Measurements from ENCODE around the gene USP9X. TPM values are rescaled to one million over a fixed set of nuclear protein-coding genes. Genes with fewer than 3 reads are reported as not detected.

USP9X gene
- total and polyA plus RNA-seq, 10 donors = 8.0 to 116 (median 87.5) TPM

DNA sequence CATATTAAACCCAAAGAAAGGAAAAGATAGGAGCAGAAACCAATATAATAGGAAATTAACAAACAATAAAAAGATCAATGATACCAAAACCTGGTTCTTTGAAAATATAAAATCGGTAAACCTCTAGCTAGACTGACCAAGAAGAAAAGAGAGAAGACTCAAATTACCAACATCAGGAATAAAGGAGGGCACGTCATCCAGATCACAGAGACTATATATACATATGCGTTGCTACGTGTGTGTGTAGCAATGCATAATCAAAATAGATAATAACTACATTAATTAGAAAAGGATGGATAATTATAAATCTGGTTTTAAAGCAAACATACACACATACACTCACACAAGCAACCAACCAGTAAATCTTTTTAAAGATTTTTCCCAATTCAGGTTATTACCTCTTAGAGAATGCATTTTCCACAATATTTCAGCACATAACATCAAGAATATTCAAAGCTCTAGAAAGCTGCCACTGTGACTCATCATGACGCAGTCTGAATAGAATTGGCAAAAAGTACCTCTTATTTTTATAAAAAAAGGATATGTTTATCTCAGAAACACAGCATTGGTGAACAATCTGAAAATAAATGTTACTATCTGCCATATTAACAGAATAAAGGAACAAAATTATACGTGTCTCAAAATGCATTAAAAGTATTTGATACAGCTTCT, 41.4 kb upstream of the USP9X start:
- TF ChIP-seq POLR2A (IDR thresholded peaks at IDR 0.05) = no peak
- no peak for TF ChIP-seq POLR2AphosphoS5 (IDR thresholded peaks at IDR 0.05)
- TF ChIP-seq, protein P1, sequence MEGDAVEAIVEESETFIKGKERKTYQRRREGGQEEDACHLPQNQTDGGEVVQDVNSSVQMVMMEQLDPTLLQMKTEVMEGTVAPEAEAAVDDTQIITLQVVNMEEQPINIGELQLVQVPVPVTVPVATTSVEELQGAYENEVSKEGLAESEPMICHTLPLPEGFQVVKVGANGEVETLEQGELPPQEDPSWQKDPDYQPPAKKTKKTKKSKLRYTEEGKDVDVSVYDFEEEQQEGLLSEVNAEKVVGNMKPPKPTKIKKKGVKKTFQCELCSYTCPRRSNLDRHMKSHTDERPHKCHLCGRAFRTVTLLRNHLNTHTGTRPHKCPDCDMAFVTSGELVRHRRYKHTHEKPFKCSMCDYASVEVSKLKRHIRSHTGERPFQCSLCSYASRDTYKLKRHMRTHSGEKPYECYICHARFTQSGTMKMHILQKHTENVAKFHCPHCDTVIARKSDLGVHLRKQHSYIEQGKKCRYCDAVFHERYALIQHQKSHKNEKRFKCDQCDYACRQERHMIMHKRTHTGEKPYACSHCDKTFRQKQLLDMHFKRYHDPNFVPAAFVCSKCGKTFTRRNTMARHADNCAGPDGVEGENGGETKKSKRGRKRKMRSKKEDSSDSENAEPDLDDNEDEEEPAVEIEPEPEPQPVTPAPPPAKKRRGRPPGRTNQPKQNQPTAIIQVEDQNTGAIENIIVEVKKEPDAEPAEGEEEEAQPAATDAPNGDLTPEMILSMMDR (IDR thresholded peaks at IDR 0.05 in 8 of 11, conservative IDR thresholded peaks at IDR 0.05 in 3 of 11) = no peak
- intact Hi-C loops (cut with DNase I; ENCODE audit: low total_unique reads) = no loop called here
- no peak overlapping the region for H3K4me3 ChIP-seq
- DNase-seq = no peak
- H3K27me3 ChIP-seq (replicated peaks in 1 of 7) = peaks cover 0 to 14% (median 0%) of the 10 kb centered on the region in 7 donors
- H3K36me3 ChIP-seq = no peaks in the 10 kb centered on the region
- H3K27ac ChIP-seq = no peak overlapping the region
- 87 to 99% (median 92%) methylated on average over 6 of the region's 6 CpGs for WGBS, 5 donors
- peaks cover 0 to 5% (median 0%) of the 10 kb centered on the region in 6 donors for H3K4me1 ChIP-seq
- no peaks in the 10 kb centered on the region for H3K9me3 ChIP-seq

- no peak overlapping the region for H3K4me3 ChIP-seq
- no peaks in the 10 kb centered on the region for H3K36me3 ChIP-seq
- no peak for DNase-seq
- H3K4me1 ChIP-seq = peaks cover 0 to 5% (median 0%) of the 10 kb centered on the region in 6 donors
- intact Hi-C loops (cut with DNase I; ENCODE audit: low total_unique reads) = no loop called here
- H3K27me3 ChIP-seq (replicated peaks in 1 of 7) = peaks cover 0 to 14% (median 0%) of the 10 kb centered on the region in 7 donors
- TF ChIP-seq POLR2AphosphoS5 (IDR thresholded peaks at IDR 0.05) = no peak
- H3K27ac ChIP-seq = peak overlapping the region in 3 of 8 donors; percentile 2 to 39 (median 22)
- H3K9me3 ChIP-seq = no peaks in the 10 kb centered on the region
- WGBS, 5 donors = 56 to 71% (median 59%) methylated on average over 3 of the region's 3 CpGs
Measured at GRCh38 chrX:41045960-41046567, 39.2 kb upstream of the USP9X start.

DNA sequence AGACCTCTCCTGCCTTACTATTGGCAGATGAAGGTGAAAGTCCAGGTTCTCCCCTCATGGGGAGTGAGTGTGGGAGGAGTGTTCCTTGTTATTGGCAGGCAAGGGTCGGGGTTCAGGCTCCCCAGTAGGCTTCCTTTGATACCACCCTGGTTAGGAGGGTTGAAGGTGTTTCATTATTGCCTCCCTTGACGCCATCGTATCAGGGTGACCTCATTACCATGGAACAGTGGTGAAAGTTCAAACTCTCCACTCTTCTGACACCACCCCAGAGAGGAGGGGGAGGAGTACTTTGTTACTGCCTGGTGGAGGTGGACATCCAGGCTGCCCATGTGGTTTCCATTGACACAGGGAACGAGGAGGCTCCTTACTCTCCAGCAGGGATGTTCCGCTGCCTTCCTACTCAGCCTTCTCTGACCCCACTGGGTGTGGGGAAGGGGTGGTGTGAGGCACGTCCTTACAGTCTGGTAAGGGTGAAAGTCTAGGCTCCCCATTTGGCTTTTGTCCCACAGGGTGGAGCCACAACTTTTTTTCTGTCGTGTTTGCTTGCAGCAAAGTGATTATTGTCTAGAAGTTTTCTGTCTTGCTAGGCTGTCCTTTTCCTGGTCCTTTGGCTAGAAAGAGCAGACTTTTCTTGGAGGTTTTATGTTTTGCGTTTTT, 37.2 kb upstream of the USP9X start:
- peaks cover 0 to 5% (median 0%) of the 10 kb centered on the region in 6 donors for H3K4me1 ChIP-seq
- H3K36me3 ChIP-seq = no peaks in the 10 kb centered on the region
- no peak for DNase-seq
- TF ChIP-seq, protein P1 (IDR thresholded peaks at IDR 0.05 in 8 of 11, conservative IDR thresholded peaks at IDR 0.05 in 3 of 11) = no peak
- no peak for TF ChIP-seq POLR2A (IDR thresholded peaks at IDR 0.05)
- TF ChIP-seq POLR2AphosphoS5 (IDR thresholded peaks at IDR 0.05) = no peak
- H3K27ac ChIP-seq = no peak overlapping the region
- no peak overlapping the region for H3K4me3 ChIP-seq
- intact Hi-C loops (cut with DNase I; ENCODE audit: low total_unique reads) = no loop called here
- 73 to 90% (median 84%) methylated on average over 8 of the region's 8 CpGs for whole genome bisulfite sequencing, 5 donors
- no peaks in the 10 kb centered on the region for H3K9me3 ChIP-seq
- peaks cover 0 to 14% (median 0%) of the 10 kb centered on the region in 7 donors for H3K27me3 ChIP-seq (replicated peaks in 1 of 7)

DNA sequence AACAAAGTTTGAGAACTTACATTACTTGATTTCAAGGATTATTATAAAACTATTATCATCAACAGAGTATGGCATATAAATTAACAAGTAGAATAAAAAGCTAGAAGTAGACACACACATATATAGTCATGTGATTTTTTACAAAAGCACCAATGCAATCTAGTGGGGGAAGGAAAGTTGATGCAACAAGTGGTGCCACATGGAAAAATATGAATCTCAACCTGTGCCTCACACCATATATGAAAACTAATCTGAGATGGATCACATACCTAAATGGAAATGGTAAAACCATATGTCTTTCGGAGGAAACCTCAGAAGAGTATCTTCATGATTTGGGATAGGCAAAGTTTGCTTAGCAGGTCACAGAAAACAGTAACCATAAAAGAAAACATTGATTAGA, 34.9 kb upstream of the USP9X start:
- Histone ChIP-seq H3K4me1 (peaks cover 0 to 5% (median 0%) of the 10 kb centered on the region in 6 donors), H3K9me3 (no peaks in the 10 kb centered on the region), H3K4me3 (no peak overlapping the region), H3K27me3 (replicated peaks in 1 of 7) (peaks cover 0 to 16% (median 0%) of the 10 kb centered on the region in 7 donors), H3K27ac (no peak overlapping the region), H3K36me3 (no peaks in the 10 kb centered on the region)
- TF ChIP-seq POLR2AphosphoS5 (IDR thresholded peaks at IDR 0.05) (no peak), POLR2A (IDR thresholded peaks at IDR 0.05) (no peak)
- TF ChIP-seq, protein P1 (IDR thresholded peaks at IDR 0.05 in 8 of 11, conservative IDR thresholded peaks at IDR 0.05 in 3 of 11) = no peak
- DNase-seq = no peak
- intact Hi-C loops (cut with DNase I; ENCODE audit: low total_unique reads) = no loop called here
- 90 to 95% (median 94%) methylated on average over 1 of the region's 1 CpG for WGBS, 5 donors

Measured in spleen (tissue), 11 donors.